Parathyroid adenoma (tissue), 2 donors: ENCODE data around the gene CPA4.

ENCODE experiments used
- H2AFZ ChIP-seq: fragments of 300-600 bp; sonication (generic); one replicate; pipeline ENCODE4 v1.7.0; 2017; ENCODE audit warnings: antibody characterized with exemption, mild to moderate bottlenecking
- H3K27ac ChIP-seq: fragments of 300-600 bp; sonication (generic); one replicate; pipeline ENCODE4 v1.7.0; 2017
- H3K27me3 ChIP-seq: fragments of 300-600 bp; sonication (generic); one replicate; pipeline ENCODE4 v1.7.0; 2017; ENCODE audit warnings: low read length; ENCODE audit not compliant: control insufficient read depth, insufficient read depth
- H3K36me3 ChIP-seq: fragments of 300-600 bp; sonication (generic); one replicate; pipeline ENCODE4 v1.7.0; 2017; ENCODE audit warnings: low read length; ENCODE audit not compliant: control insufficient read depth, insufficient read depth
- H3K4me1 ChIP-seq: fragments of 300-600 bp; sonication (generic); one replicate; pipeline ENCODE4 v1.7.0; 2017; ENCODE audit warnings: control low read depth
- H3K4me2 ChIP-seq: fragments of 300-600 bp; sonication (generic); one replicate; pipeline ENCODE4 v1.7.0; 2017; ENCODE audit warnings: low read length
- H3K4me3 ChIP-seq: fragments of 300-600 bp; sonication (generic); one replicate; pipeline ENCODE4 v1.7.0; 2017; ENCODE audit warnings: low read depth, low read length
- H3K79me2 ChIP-seq: fragments of 300-600 bp; sonication (generic); one replicate; pipeline ENCODE4 v1.7.0; 2017; ENCODE audit warnings: control low read depth
- H3K9ac ChIP-seq: fragments of 300-600 bp; sonication (generic); one replicate; pipeline ENCODE4 v1.7.0; 2017; ENCODE audit warnings: mild to moderate bottlenecking
- H3K9me3 ChIP-seq: fragments of 300-600 bp; sonication (generic); one replicate; pipeline ENCODE4 v1.7.0; 2017; ENCODE audit warnings: low read length; ENCODE audit not compliant: control insufficient read depth
- TF ChIP-seq, protein P1 (sequence below): fragments of 300-600 bp; sonication (generic); IDR thresholded peaks from one replicate; pipeline ENCODE4 v1.7.0; 2017; ENCODE audit warnings: antibody characterized with exemption, mild to moderate bottlenecking
- donor health status: primary hyperparathyroidism.

CPA4 gene

DNA sequence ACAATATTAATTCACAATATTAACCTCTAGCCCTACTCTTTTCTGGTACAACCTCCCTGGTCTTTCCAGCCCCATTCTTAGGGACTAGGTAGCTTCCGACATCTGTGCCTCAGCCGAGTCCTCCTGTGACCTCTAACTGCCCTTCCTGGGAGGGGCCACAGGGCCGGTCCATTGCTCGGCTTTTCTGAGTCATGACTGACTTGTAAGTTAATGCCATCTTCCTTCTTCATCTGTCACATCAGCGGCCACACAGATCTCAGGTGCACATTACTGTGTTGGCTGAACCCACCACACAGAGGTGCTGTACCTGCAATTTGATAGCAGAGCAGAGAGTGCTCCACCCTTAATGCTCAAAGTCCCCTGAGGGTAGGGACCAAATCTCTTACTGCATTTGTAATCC lies 4.1 kb upstream of the CPA4 start:
- Histone ChIP-seq H3K79me2 (no peaks in the 10 kb centered on the region), H3K9me3 (no peaks in the 10 kb centered on the region), H2AFZ (no peak overlapping the region), H3K4me2 (no peak overlapping the region), H3K36me3 (no peaks in the 10 kb centered on the region), H3K4me1 (no peaks in the 10 kb centered on the region), H3K27me3 (no peaks in the 10 kb centered on the region), H3K4me3 (no peak overlapping the region), H3K9ac (no peak overlapping the region), H3K27ac (no peak overlapping the region)
- TF ChIP-seq, protein P1, sequence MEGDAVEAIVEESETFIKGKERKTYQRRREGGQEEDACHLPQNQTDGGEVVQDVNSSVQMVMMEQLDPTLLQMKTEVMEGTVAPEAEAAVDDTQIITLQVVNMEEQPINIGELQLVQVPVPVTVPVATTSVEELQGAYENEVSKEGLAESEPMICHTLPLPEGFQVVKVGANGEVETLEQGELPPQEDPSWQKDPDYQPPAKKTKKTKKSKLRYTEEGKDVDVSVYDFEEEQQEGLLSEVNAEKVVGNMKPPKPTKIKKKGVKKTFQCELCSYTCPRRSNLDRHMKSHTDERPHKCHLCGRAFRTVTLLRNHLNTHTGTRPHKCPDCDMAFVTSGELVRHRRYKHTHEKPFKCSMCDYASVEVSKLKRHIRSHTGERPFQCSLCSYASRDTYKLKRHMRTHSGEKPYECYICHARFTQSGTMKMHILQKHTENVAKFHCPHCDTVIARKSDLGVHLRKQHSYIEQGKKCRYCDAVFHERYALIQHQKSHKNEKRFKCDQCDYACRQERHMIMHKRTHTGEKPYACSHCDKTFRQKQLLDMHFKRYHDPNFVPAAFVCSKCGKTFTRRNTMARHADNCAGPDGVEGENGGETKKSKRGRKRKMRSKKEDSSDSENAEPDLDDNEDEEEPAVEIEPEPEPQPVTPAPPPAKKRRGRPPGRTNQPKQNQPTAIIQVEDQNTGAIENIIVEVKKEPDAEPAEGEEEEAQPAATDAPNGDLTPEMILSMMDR, result no peak

DNA sequence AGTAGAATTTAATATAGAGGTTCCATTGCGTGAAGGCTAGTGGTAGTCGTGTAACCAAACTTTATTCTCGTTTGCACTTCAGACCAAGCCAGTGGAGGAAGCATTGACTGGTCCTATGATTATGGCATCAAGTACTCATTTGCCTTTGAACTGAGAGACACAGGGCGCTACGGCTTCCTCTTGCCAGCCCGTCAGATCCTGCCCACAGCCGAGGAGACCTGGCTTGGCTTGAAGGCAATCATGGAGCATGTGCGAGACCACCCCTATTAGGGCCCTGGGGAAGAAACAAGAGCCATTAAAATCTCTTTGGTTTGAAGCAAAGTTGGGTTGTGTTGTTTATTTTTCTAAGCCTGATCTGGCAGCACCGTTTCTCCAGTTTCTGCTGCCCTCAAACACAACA lies 3.5 kb upstream of the CPA4 start:
- Histone ChIP-seq H3K4me1 (no peaks in the 10 kb centered on the region), H3K27me3 (no peaks in the 10 kb centered on the region), H3K4me2 (no peak overlapping the region), H3K79me2 (no peaks in the 10 kb centered on the region), H3K9ac (no peak overlapping the region), H2AFZ (no peak overlapping the region), H3K36me3 (no peaks in the 10 kb centered on the region), H3K9me3 (no peaks in the 10 kb centered on the region), H3K4me3 (no peak overlapping the region), H3K27ac (no peak overlapping the region)
- TF ChIP-seq, protein P1, result no peak

DNA sequence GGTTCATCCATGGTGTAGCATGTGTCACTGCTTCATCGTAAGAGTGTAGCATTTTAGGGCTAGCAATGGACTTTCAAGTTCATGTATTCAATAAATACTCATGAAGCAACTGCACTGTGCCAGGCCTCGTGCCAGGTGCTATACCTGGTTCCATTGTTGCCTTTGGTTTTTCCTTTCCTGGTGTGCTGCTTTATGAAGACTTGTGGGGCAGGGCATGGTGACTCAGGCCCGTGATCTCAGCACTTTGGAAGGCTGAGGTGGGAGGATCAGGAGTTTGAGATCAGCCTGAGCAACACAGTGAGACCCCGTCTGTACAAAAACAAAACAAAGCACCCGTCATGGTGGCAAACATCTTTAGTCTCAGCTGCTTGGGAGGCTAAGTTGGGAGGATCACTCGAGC lies 2.2 kb upstream of the CPA4 start:
- Histone ChIP-seq H3K4me3 (no peak overlapping the region), H3K27ac (no peak overlapping the region), H3K4me1 (no peaks in the 10 kb centered on the region), H3K9ac (no peak overlapping the region), H2AFZ (no peak overlapping the region), H3K4me2 (no peak overlapping the region), H3K36me3 (no peaks in the 10 kb centered on the region), H3K79me2 (no peaks in the 10 kb centered on the region), H3K9me3 (no peaks in the 10 kb centered on the region), H3K27me3 (no peaks in the 10 kb centered on the region)
- TF ChIP-seq, protein P1, result no peak

DNA sequence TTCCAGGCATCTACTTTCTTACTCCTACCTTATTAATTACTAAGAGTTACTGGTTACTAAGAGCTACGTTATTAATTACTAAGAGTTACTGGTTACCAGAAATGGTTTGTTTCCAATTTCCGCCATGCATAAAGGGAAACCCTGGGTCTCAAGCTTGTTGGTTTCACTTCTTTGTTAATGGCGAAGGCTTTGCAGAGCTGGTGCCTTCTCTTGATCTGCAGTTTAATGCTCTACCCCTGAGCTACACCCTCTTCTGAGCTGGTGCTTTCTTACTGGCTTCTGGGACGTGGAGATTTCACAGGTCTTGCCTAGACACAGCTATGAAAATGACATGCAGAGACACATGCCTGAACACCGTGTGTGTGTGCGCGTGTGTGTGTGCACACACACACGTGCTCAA lies 560 bp downstream of the CPA4 start:
- H3K79me2 ChIP-seq, result no peaks in the 10 kb centered on the region
- H3K27ac ChIP-seq, result no peak overlapping the region
- H3K36me3 ChIP-seq, result no peaks in the 10 kb centered on the region
- no peaks in the 10 kb centered on the region for H3K27me3 ChIP-seq
- H3K4me1 ChIP-seq, result no peaks in the 10 kb centered on the region
- no peak overlapping the region for H3K4me2 ChIP-seq
- no peaks in the 10 kb centered on the region for H3K9me3 ChIP-seq
- H2AFZ ChIP-seq, result no peak overlapping the region
- TF ChIP-seq, protein P1, result no peak
- no peak overlapping the region for H3K4me3 ChIP-seq
- no peak overlapping the region for H3K9ac ChIP-seq

DNA sequence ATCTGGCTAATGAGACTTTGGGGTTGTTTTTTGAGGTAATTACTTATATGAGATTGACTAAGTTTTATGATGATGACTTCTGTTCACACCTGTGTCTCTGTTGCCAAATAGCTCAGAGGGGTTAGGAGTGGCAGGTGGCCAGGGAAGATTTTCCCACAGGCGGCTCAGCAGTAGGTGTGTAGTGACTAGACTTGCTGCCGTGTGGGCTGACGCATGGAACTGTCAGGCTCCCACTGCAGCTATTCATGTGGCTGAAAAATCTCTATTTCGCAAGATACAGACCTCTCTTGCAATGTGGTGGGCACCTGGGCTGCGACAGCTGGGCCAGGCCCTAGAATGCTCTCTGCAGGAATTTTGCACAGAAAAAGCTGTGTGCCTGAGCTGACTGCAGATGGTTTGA lies 1.4 kb downstream of the CPA4 start:
- H3K79me2 ChIP-seq, result no peaks in the 10 kb centered on the region
- H3K36me3 ChIP-seq, result no peaks in the 10 kb centered on the region
- H3K4me2 ChIP-seq, result no peak overlapping the region
- H3K4me1 ChIP-seq, result no peaks in the 10 kb centered on the region
- H2AFZ ChIP-seq, result no peak overlapping the region
- TF ChIP-seq, protein P1, result no peak
- no peak overlapping the region for H3K9ac ChIP-seq
- no peaks in the 10 kb centered on the region for H3K9me3 ChIP-seq
- H3K27ac ChIP-seq, result no peak overlapping the region
- H3K27me3 ChIP-seq, result no peaks in the 10 kb centered on the region
- H3K4me3 ChIP-seq, result no peak overlapping the region
